NT2/D1 (cell line): Measurements from ENCODE around the gene CHEK1.

Experiments used
- SUZ12 ChIP-seq: IDR thresholded peaks from 2 replicates; pipeline ENCODE4 v1.6.1; 2011; ENCODE audit not compliant: insufficient read length, insufficient read depth; ENCODE audit errors: extremely low read depth
- ZNF274 ChIP-seq: IDR thresholded peaks from 2 replicates; pipeline ENCODE4 v1.6.1; 2011; ENCODE audit warnings: mild to moderate bottlenecking, low read depth, low read length

GRCh38 chr11:125624756-125625213 lies at the start of gene CHEK1:
- TF ChIP-seq SUZ12 (no peak), ZNF274 (no peak)
